Measurements from ENCODE around the gene CALM1. TPM values are rescaled to one million over a fixed set of nuclear protein-coding genes. Genes with fewer than 3 reads are reported as not detected.

CALM1 gene
- 335 and 397 TPM in 2 replicates for total RNA-seq

DNA sequence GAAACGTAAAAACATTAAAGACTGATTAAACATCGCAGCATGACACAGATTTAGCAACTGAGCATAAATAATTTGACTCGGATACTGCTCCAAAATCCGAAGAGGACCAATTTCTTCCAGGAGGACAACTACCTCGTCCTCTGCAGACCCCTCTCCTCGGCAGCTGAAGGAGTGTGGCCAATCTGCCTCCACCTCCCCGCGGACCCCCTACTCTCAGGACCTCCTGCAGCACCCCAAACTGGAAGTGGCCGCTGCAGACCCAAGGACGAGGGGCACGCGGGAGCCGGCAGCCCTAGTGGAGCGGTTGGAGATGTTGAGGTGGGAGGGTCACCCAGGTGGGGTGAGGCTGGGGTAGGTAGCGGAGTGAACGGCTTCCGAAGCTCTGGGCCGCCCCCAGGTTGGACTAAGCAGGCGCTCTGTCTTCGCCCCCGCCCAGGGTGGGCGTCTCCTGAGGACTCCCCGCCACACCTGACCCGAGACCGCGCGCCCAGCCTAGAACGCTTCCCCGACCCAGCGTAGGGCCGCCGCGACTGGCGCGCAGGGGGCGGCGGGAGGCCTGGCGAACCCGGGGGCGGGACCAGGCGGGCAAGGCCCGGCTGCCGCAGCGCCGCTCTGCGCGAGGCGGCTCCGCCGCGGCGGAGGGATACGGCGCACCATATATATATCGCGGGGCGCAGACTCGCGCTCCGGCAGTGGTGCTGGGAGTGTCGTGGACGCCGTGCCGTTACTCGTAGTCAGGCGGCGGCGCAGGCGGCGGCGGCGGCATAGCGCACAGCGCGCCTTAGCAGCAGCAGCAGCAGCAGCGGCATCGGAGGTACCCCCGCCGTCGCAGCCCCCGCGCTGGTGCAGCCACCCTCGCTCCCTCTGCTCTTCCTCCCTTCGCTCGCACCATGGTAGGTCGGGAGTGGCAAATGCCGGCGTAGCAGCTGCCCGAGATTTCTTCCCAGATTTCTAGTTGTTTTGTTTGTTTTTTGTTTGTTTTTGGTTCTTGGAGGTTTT is at the start of gene CALM1:
TSS of gene CALM1 (plus strand) at position 689 of the 999 bp plus-strand sequence. CDS start at position 891, 202 bp downstream.

Other genes starting within 250 kb of the CALM1 start
- gene PSMC1, start 140.5 kb upstream of the CALM1 start, total RNA-seq, result 184 and 223 TPM in 2 replicates
- gene NRDE2, start 65.1 kb upstream of the CALM1 start, total RNA-seq, result 10.1 and 10.4 TPM in 2 replicates

Measured in smooth muscle cell of the umbilical artery (primary cell).